ENCODE data around the gene YTHDF2. TPM values are rescaled to one million over a fixed set of nuclear protein-coding genes. Genes with fewer than 3 reads are reported as not detected.
"Not testable (repeated sequence)": the region's sequence is repeated elsewhere in the genome, so short reads cannot be mapped to it uniquely, and the experiment has no call there.

The YTHDF2 gene
- total and polyA plus RNA-seq, 7 experiments from 2014 or later: 64.5 to 139 (median 71.8) TPM

- Histone ChIP-seq H3K4me1 (ENCODE audit: control insufficient read depth in 2 of 2, insufficient read depth in 2 of 2, low read length in 2 of 2) (peaks cover 7 to 15% of the 10 kb centered on the region in 2 donors), H3K36me3 (ENCODE audit: control insufficient read depth in 2 of 3, insufficient read depth in 3 of 3, low read length in 3 of 3) (peaks cover 6 to 13% (median 11%) of the 10 kb centered on the region in 3 experiments), H3K9me3 (ENCODE audit: control insufficient read depth in 2 of 3, low read length in 3 of 3) (no peaks in the 10 kb centered on the region), H3K4me3 (ENCODE audit: low read length) (no peak overlapping the region), H3K27ac (ENCODE audit: low read depth, low read length) (no peak overlapping the region), H3K27me3 (ENCODE audit: control insufficient read depth in 2 of 2, insufficient read depth in 2 of 2, low read length in 2 of 2) (no peaks in the 10 kb centered on the region)
- Mint-ChIP-seq H3K4me1 (peaks cover 8 to 34% (median 22%) of the 10 kb centered on the region in 7 donors), H3K9me3 (no peaks in the 10 kb centered on the region), H3K27me3 (no peaks in the 10 kb centered on the region), H3K27ac (peak overlapping the region in 1 of 9 donors; percentile 60), H3K4me3 (no peak overlapping the region), H3K36me3 (peaks cover 4 to 25% (median 7%) of the 10 kb centered on the region in 5 donors)
- intact Hi-C loops (cut with micrococcal nuclease): loop anchor here in 1 of 2 donors (10.0 kb wide), 1 partner anchor 414 kb away; the partner anchor contains the start of gene SRSF4
- DNase-seq (no peak), ATAC-seq (no peak)
- ChIA-PET POLR2A (no interaction called here), CTCF (no interaction called here)
Measured at GRCh38 chr1:28770601-28771165, 33.9 kb downstream of the YTHDF2 start.

GRCh38 chr1:28771921-28772320 is 35.2 kb downstream of the YTHDF2 start:
- CTCF ChIA-PET: interaction anchor here (0.6 to 0.8 kb wide), 2 partner anchors 16 to 366 kb away, joined by 3 read pairs; no protein-coding TSS in a partner anchor
- not testable (repeated sequence) for H3K27me3 Mint-ChIP-seq; H3K4me1 ChIP-seq (ENCODE audit: control insufficient read depth in 2 of 2, insufficient read depth in 2 of 2, low read length in 2 of 2); H3K9me3 Mint-ChIP-seq; ATAC-seq; H3K4me3 ChIP-seq (ENCODE audit: low read length); H3K27me3 ChIP-seq (ENCODE audit: control insufficient read depth in 2 of 2, insufficient read depth in 2 of 2, low read length in 2 of 2); DNase-seq; H3K9me3 ChIP-seq (ENCODE audit: control insufficient read depth in 2 of 3, low read length in 3 of 3); H3K4me3 Mint-ChIP-seq; H3K27ac ChIP-seq (ENCODE audit: low read depth, low read length)
- POLR2A ChIA-PET: interaction anchor here (2.3 kb wide), 1 partner anchor 129 kb away, joined by 8 read pairs; the partner anchor contains the start of gene TAF12
- intact Hi-C loops (cut with micrococcal nuclease): loop anchor here in 1 of 2 donors (10.0 kb wide), 1 partner anchor 413 kb away; the partner anchor contains the start of gene SRSF4
- peak overlapping the region in 2 of 9 donors; percentile 48 to 63 for H3K27ac Mint-ChIP-seq
- H3K36me3 ChIP-seq (ENCODE audit: control insufficient read depth in 2 of 3, insufficient read depth in 3 of 3, low read length in 3 of 3): peaks cover 5 to 13% (median 6%) of the 10 kb centered on the region in 3 experiments
- peaks cover 0 to 16% (median 5%) of the 10 kb centered on the region in 5 donors for H3K36me3 Mint-ChIP-seq
- H3K4me1 Mint-ChIP-seq: peaks cover 0 to 24% (median 15%) of the 10 kb centered on the region in 7 donors

GRCh38 chr1:28773105-28773504 is 36.4 kb downstream of the YTHDF2 start:
- Mint-ChIP-seq H3K4me1 (peaks cover 0 to 22% (median 14%) of the 10 kb centered on the region in 7 donors), H3K4me3 (no peak overlapping the region), H3K27ac (peak overlapping the region in 2 of 9 donors; percentile 28 to 42), H3K9me3 (no peaks in the 10 kb centered on the region), H3K36me3 (peaks cover 0 to 16% (median 5%) of the 10 kb centered on the region in 5 donors), H3K27me3 (no peaks in the 10 kb centered on the region)
- ChIA-PET CTCF (no interaction called here), POLR2A (interaction anchor here (1.3 to 2.3 kb wide), 2 partner anchors 10 to 130 kb away, joined by 3 to 8 read pairs; partner anchors contain the start of gene TAF12)
- Histone ChIP-seq H3K4me1 (ENCODE audit: control insufficient read depth in 2 of 2, insufficient read depth in 2 of 2, low read length in 2 of 2) (peaks cover 6 to 8% of the 10 kb centered on the region in 2 donors), H3K27me3 (ENCODE audit: control insufficient read depth in 2 of 2, insufficient read depth in 2 of 2, low read length in 2 of 2) (no peaks in the 10 kb centered on the region), H3K4me3 (ENCODE audit: low read length) (no peak overlapping the region), H3K36me3 (ENCODE audit: control insufficient read depth in 2 of 3, insufficient read depth in 3 of 3, low read length in 3 of 3) (peaks cover 5 to 13% (median 6%) of the 10 kb centered on the region in 3 experiments), H3K9me3 (ENCODE audit: control insufficient read depth in 2 of 3, low read length in 3 of 3) (no peaks in the 10 kb centered on the region), H3K27ac (ENCODE audit: low read depth, low read length) (no peak overlapping the region)
- DNase-seq (no peak), ATAC-seq (no peak)
- intact Hi-C loops (cut with micrococcal nuclease): loop anchor here in 1 of 2 donors (10.0 kb wide), 1 partner anchor 412 kb away; the partner anchor contains the start of gene SRSF4

- Histone ChIP-seq H3K27me3 (ENCODE audit: control insufficient read depth in 2 of 2, insufficient read depth in 2 of 2, low read length in 2 of 2) (no peaks in the 10 kb centered on the region), H3K36me3 (ENCODE audit: control insufficient read depth in 2 of 3, insufficient read depth in 3 of 3, low read length in 3 of 3) (peaks cover 0 to 6% (median 5%) of the 10 kb centered on the region in 3 experiments), H3K4me3 (ENCODE audit: low read length) (peak overlapping the region; percentile 63), H3K9me3 (ENCODE audit: control insufficient read depth in 2 of 3, low read length in 3 of 3) (no peaks in the 10 kb centered on the region), H3K27ac (ENCODE audit: low read depth, low read length) (peak overlapping the region; percentile 52), H3K4me1 (ENCODE audit: control insufficient read depth in 2 of 2, insufficient read depth in 2 of 2, low read length in 2 of 2) (peaks cover 6 to 8% of the 10 kb centered on the region in 2 donors)
- CTCF ChIA-PET: interaction anchor here (0.6 to 2.2 kb wide), 10 partner anchors 9 to 425 kb away, joined by 3 to 22 read pairs (median 5); partner anchors contain the start of genes SRSF4, TAF12 and YTHDF2
- Mint-ChIP-seq H3K27me3 (peaks cover 0 to 5% (median 0%) of the 10 kb centered on the region in 5 donors), H3K4me1 (peaks cover 0 to 14% (median 12%) of the 10 kb centered on the region in 7 donors), H3K4me3 (peak overlapping the region; percentile 79 to 88 (median 84)), H3K9me3 (no peaks in the 10 kb centered on the region), H3K36me3 (peaks cover 0 to 7% (median 0%) of the 10 kb centered on the region in 5 donors), H3K27ac (peak overlapping the region; percentile 23 to 94 (median 87))
- peak; percentile 52 to 77 (median 68) for DNase-seq
- intact Hi-C loops (cut with micrococcal nuclease): loop anchor here (1.0 to 10.0 kb wide), 3 partner anchors 38 to 409 kb away; partner anchors contain the start of genes SRSF4 (in 1 of the 2) and YTHDF2 (in 1 of the 2)
- peak; percentile 91 for ATAC-seq
- POLR2A ChIA-PET: interaction anchor here (0.6 to 2.5 kb wide), 15 partner anchors 8 to 1661 kb away, joined by 3 to 26 read pairs (median 5); partner anchors contain the start of genes RCC1, RNU11, SRSF4 and TAF12
Measured at GRCh38 chr1:28775121-28775942, 38.6 kb downstream of the YTHDF2 start.

GRCh38 chr1:28776341-28776740 is 39.6 kb downstream of the YTHDF2 start:
- Histone ChIP-seq H3K27ac (ENCODE audit: low read depth, low read length) (no peak overlapping the region), H3K36me3 (ENCODE audit: control insufficient read depth in 2 of 3, insufficient read depth in 3 of 3, low read length in 3 of 3) (peaks cover 0 to 5% (median 0%) of the 10 kb centered on the region in 3 experiments), H3K4me3 (ENCODE audit: low read length) (no peak overlapping the region), H3K4me1 (ENCODE audit: control insufficient read depth in 2 of 2, insufficient read depth in 2 of 2, low read length in 2 of 2) (peaks cover 6 to 8% of the 10 kb centered on the region in 2 donors), H3K27me3 (ENCODE audit: control insufficient read depth in 2 of 2, insufficient read depth in 2 of 2, low read length in 2 of 2) (no peaks in the 10 kb centered on the region), H3K9me3 (ENCODE audit: control insufficient read depth in 2 of 3, low read length in 3 of 3) (no peaks in the 10 kb centered on the region)
- ChIA-PET CTCF (interaction anchor here (0.6 to 2.2 kb wide), 4 partner anchors 8 to 427 kb away, joined by 4 to 22 read pairs (median 6); no protein-coding TSS in a partner anchor), POLR2A (interaction anchor here (1.8 to 2.3 kb wide), 4 partner anchors 9 to 405 kb away, joined by 6 to 14 read pairs (median 10); partner anchors contain the start of genes RCC1, SRSF4 and TAF12)
- H3K4me1 Mint-ChIP-seq: peaks cover 0 to 14% (median 12%) of the 10 kb centered on the region in 7 donors
- DNase-seq (no peak), ATAC-seq (no peak)
- peak overlapping the region in 2 of 10 donors; percentile 79 to 85 for H3K4me3 Mint-ChIP-seq
- intact Hi-C loops (cut with micrococcal nuclease): loop anchor here (5.0 to 10.0 kb wide), 2 partner anchors 39 to 408 kb away; partner anchors contain the start of genes SRSF4 (in 1 of the 2) and YTHDF2 (in 1 of the 2)
- no peaks in the 10 kb centered on the region for H3K9me3 Mint-ChIP-seq
- peak overlapping the region in 1 of 9 donors; percentile 87 for H3K27ac Mint-ChIP-seq
- peaks cover 0 to 4% (median 0%) of the 10 kb centered on the region in 5 donors for H3K36me3 Mint-ChIP-seq
- peaks cover 0 to 5% (median 0%) of the 10 kb centered on the region in 5 donors for H3K27me3 Mint-ChIP-seq

- peaks cover 0 to 5% (median 0%) of the 10 kb centered on the region in 3 experiments for H3K36me3 ChIP-seq (ENCODE audit: control insufficient read depth in 2 of 3, insufficient read depth in 3 of 3, low read length in 3 of 3)
- H3K27me3 ChIP-seq (ENCODE audit: control insufficient read depth in 2 of 2, insufficient read depth in 2 of 2, low read length in 2 of 2): no peaks in the 10 kb centered on the region
- ChIA-PET POLR2A (no interaction called here), CTCF (no interaction called here)
- no peak overlapping the region for H3K4me3 ChIP-seq (ENCODE audit: low read length)
- Mint-ChIP-seq H3K9me3 (no peaks in the 10 kb centered on the region), H3K36me3 (peaks cover 0 to 2% (median 0%) of the 10 kb centered on the region in 5 donors), H3K27ac (no peak overlapping the region), H3K27me3 (peaks cover 0 to 5% (median 0%) of the 10 kb centered on the region in 5 donors), H3K4me3 (no peak overlapping the region), H3K4me1 (peaks cover 0 to 14% (median 12%) of the 10 kb centered on the region in 7 donors)
- H3K27ac ChIP-seq (ENCODE audit: low read depth, low read length): no peak overlapping the region
- no peaks in the 10 kb centered on the region for H3K9me3 ChIP-seq (ENCODE audit: control insufficient read depth in 2 of 3, low read length in 3 of 3)
- ATAC-seq (no peak), DNase-seq (no peak)
- intact Hi-C loops (cut with micrococcal nuclease): loop anchor here (5.0 to 10.0 kb wide), 2 partner anchors 41 to 407 kb away; partner anchors contain the start of genes SRSF4 (in 1 of the 2) and YTHDF2 (in 1 of the 2)
- H3K4me1 ChIP-seq (ENCODE audit: control insufficient read depth in 2 of 2, insufficient read depth in 2 of 2, low read length in 2 of 2): peaks cover 6 to 8% of the 10 kb centered on the region in 2 donors
Measured at GRCh38 chr1:28778021-28778420, 41.3 kb downstream of the YTHDF2 start.

All from naive thymus-derived CD4-positive, alpha-beta T cell (primary cell).